ENCODE data around the gene KCNQ4. TPM values are rescaled to one million over a fixed set of nuclear protein-coding genes. Genes with fewer than 3 reads are reported as not detected.

Gene KCNQ4
- total and polyA plus RNA-seq, 10 of the 15 experiments (the other 5 are each of a cell fraction or from before 2014, with no cell fraction given): 0.04 to 0.18 (median 0.08) TPM; not detected in 2

DNA sequence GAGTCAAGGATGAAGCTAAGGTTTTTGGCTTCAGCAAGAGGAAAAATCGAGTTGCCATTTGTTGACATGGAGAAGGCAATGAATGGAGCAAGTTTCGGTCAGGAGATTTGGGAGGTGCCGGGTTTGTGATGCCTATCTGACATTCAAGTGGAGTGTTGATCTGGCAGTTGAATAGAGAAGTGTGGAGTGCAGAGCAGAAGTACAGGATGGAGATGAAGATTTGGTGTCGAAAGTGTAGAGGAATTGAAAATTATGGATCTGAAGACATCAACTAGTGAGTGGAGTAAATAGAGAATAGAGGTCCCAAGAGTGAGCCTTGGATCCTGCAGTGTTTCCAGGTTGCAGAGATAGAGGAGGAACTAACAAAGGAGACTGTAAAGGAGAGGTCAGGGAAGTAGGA lies 52.7 kb downstream of the KCNQ4 start:
- intact Hi-C loops (cut with micrococcal nuclease; ENCODE audit: unreplicated experiment): no loop called here
- DNase-seq (ENCODE audit: low read depth, low spot score) (no peak), FAIRE-seq (no peak), ATAC-seq (no peak)
- CTCF ChIA-PET: interaction anchor here (1.1 kb wide), 1 partner anchor 14 kb away, joined by 3 read pairs; no protein-coding TSS in a partner anchor
- Histone ChIP-seq H3K4me1 (ENCODE audit: control insufficient read depth, insufficient read depth, low read length) (0 out of 2 replicates have a peak, but pooled peaks cover 4% of the 10 kb centered on the region), H3K27ac (ENCODE audit: control insufficient read depth, insufficient read depth) (no peak overlapping the region), H3K36me3 (ENCODE audit: control insufficient read depth in 2 of 2, insufficient read depth in 2 of 2, low read length in 1 of 2) (no peaks in the 10 kb centered on the region), H3K4me2 (ENCODE audit: control insufficient read depth, insufficient read depth) (no peak overlapping the region), H3K9ac (ENCODE audit: control insufficient read depth, insufficient read depth, low read length) (no peak overlapping the region), H3K9me3 (replicated peaks; ENCODE audit: control insufficient read depth, insufficient read depth, low read length) (no peaks in the 10 kb centered on the region), H3K79me2 (ENCODE audit: control insufficient read depth, insufficient read depth, low read length) (no peaks in the 10 kb centered on the region), H4K20me1 (ENCODE audit: control insufficient read depth, insufficient read depth) (no peaks in the 10 kb centered on the region), H3K4me3 (no peak overlapping the region), H2AFZ (ENCODE audit: control insufficient read depth, low read depth, low read length) (no peak overlapping the region), H3K27me3 (replicated peaks in 1 of 2; ENCODE audit: control insufficient read depth in 2 of 2, insufficient read depth in 2 of 2, low read length in 1 of 2) (no peaks in the 10 kb centered on the region)
- no TSS peak for BruUV-seq (replicated peaks)
- 13% methylated on average over 4 of the region's 4 CpGs for WGBS (ENCODE audit: insufficient coverage, insufficient replicate concordance, low lambda C conversion rate, missing lambda C conversion rate)
- TF ChIP-seq SREBF2 (IDR thresholded peaks at IDR 0.05; ENCODE audit: low read length) (no peak), SRF (IDR thresholded peaks at IDR 0.05; ENCODE audit: low read depth in 2 of 2, low read length in 2 of 2) (no peak)
- TF ChIP-seq, protein P1, sequence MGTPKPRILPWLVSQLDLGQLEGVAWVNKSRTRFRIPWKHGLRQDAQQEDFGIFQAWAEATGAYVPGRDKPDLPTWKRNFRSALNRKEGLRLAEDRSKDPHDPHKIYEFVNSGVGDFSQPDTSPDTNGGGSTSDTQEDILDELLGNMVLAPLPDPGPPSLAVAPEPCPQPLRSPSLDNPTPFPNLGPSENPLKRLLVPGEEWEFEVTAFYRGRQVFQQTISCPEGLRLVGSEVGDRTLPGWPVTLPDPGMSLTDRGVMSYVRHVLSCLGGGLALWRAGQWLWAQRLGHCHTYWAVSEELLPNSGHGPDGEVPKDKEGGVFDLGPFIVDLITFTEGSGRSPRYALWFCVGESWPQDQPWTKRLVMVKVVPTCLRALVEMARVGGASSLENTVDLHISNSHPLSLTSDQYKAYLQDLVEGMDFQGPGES (IDR thresholded peaks at IDR 0.05): no peak
- TF ChIP-seq, protein P2, sequence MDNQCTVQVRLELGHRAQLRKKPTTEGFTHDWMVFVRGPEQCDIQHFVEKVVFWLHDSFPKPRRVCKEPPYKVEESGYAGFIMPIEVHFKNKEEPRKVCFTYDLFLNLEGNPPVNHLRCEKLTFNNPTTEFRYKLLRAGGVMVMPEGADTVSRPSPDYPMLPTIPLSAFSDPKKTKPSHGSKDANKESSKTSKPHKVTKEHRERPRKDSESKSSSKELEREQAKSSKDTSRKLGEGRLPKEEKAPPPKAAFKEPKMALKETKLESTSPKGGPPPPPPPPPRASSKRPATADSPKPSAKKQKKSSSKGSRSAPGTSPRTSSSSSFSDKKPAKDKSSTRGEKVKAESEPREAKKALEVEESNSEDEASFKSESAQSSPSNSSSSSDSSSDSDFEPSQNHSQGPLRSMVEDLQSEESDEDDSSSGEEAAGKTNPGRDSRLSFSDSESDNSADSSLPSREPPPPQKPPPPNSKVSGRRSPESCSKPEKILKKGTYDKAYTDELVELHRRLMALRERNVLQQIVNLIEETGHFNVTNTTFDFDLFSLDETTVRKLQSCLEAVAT (IDR thresholded peaks at IDR 0.05): no peak
- POLR2A ChIA-PET: no interaction called here
- SMC1A ChIA-PET (ENCODE audit: uncharacterized antibody, unreplicated experiment): no interaction called here
- RAD21 ChIA-PET (ENCODE audit: unreplicated experiment): no interaction called here
- in situ Hi-C loops (cut with MboI): no loop called here

DNA sequence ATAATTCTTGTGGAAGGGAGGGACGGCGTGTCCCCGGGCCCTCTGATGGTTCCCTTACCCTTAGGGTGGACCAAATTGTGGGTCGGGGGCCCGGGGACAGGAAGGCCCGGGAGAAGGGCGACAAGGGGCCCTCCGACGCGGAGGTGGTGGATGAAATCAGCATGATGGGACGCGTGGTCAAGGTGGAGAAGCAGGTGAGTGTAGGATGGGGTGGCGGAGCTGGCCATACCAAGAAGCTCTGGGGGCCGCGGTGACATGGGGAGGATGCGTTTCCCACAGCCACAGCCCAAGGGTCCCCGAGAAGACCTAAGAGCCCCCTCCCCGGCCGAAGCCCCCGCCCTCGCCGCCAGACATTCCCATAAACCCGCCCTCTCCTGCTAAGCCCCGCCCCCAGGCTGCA lies 54.0 kb downstream of the KCNQ4 start:
- RAD21 ChIA-PET (ENCODE audit: unreplicated experiment): no interaction called here
- POLR2A ChIA-PET: interaction anchor here (0.7 kb wide), 1 partner anchor 73 kb away, joined by 6 read pairs; no protein-coding TSS in a partner anchor
- no TSS peak for BruUV-seq (replicated peaks)
- TF ChIP-seq CHD4 (IDR thresholded peaks at IDR 0.05) (no peak), KLF5 (IDR thresholded peaks at IDR 0.05; ENCODE audit: partially characterized antibody) (no peak), CBFB (IDR thresholded peaks at IDR 0.05; ENCODE audit: low read depth) (no peak), TARDBP (IDR thresholded peaks at IDR 0.05; ENCODE audit: borderline replicate concordance) (no peak), NFIC (IDR thresholded peaks at IDR 0.05; ENCODE audit: low read depth, low read length) (no peak)
- 0 out of 2 replicates have a peak, but pooled peaks cover 4% of the 10 kb centered on the region for H3K4me1 ChIP-seq (ENCODE audit: control insufficient read depth, insufficient read depth, low read length)
- H3K27me3 ChIP-seq (replicated peaks in 1 of 2; ENCODE audit: control insufficient read depth in 2 of 2, insufficient read depth in 2 of 2, low read length in 1 of 2): no peaks in the 10 kb centered on the region
- no peak overlapping the region for H3K4me3 ChIP-seq
- no peaks in the 10 kb centered on the region for H3K36me3 ChIP-seq (ENCODE audit: control insufficient read depth in 2 of 2, insufficient read depth in 2 of 2, low read length in 1 of 2)
- DNase-seq (ENCODE audit: low read depth, low spot score): no peak
- no peak overlapping the region for H3K9ac ChIP-seq (ENCODE audit: control insufficient read depth, insufficient read depth, low read length)
- no peak overlapping the region for H3K4me2 ChIP-seq (ENCODE audit: control insufficient read depth, insufficient read depth)
- no peaks in the 10 kb centered on the region for H3K9me3 ChIP-seq (replicated peaks; ENCODE audit: control insufficient read depth, insufficient read depth, low read length)
- H3K79me2 ChIP-seq (ENCODE audit: control insufficient read depth, insufficient read depth, low read length): no peaks in the 10 kb centered on the region
- SMC1A ChIA-PET (ENCODE audit: uncharacterized antibody, unreplicated experiment): interaction anchor here (0.6 kb wide), 1 partner anchor 168 kb away, joined by 4 read pairs; no protein-coding TSS in a partner anchor
- intact Hi-C loops (cut with micrococcal nuclease; ENCODE audit: unreplicated experiment): no loop called here
- in situ Hi-C loops (cut with MboI): no loop called here
- WGBS (ENCODE audit: insufficient coverage, insufficient replicate concordance, low lambda C conversion rate, missing lambda C conversion rate): 82% methylated on average over 17 of the region's 24 CpGs
- ATAC-seq: no peak
- no peaks in the 10 kb centered on the region for H4K20me1 ChIP-seq (ENCODE audit: control insufficient read depth, insufficient read depth)
- H3K27ac ChIP-seq (ENCODE audit: control insufficient read depth, insufficient read depth): no peak overlapping the region
- no peak for FAIRE-seq
- H2AFZ ChIP-seq (ENCODE audit: control insufficient read depth, low read depth, low read length): no peak overlapping the region
- CTCF ChIA-PET: interaction anchor here (1.1 to 1.2 kb wide), 2 partner anchors 12 to 63 kb away, joined by 3 to 4 read pairs; no protein-coding TSS in a partner anchor

Measured in GM12878 (cell line).